Nephron (organoid): ENCODE measurements around the gene ABTB2.

ENCODE experiments used
- H3K27ac Mint-ChIP-seq, 3 experiments: 2 replicates each; pipeline ENCODE4 v1.8.0; 2020; ENCODE audit warnings: mixed read lengths in 3 of 3, mild to moderate bottlenecking in 2 of 3, moderate library complexity in 1 of 3
- H3K27me3 Mint-ChIP-seq: 2 replicates; pipeline ENCODE4 v1.8.0; 2021; ENCODE audit warnings: low read depth, mild to moderate bottlenecking, moderate library complexity, mixed read lengths
- H3K36me3 Mint-ChIP-seq: 2 replicates; pipeline ENCODE4 v1.8.0; 2020; ENCODE audit warnings: low read depth, mixed read lengths
- H3K4me1 Mint-ChIP-seq: 2 replicates; pipeline ENCODE4 v1.8.0; 2020; ENCODE audit warnings: mixed read lengths
- H3K4me3 Mint-ChIP-seq, 3 experiments: 2 replicates each; pipeline ENCODE4 v1.8.0; 2020; ENCODE audit warnings: mild to moderate bottlenecking in 3 of 3, mixed read lengths in 3 of 3, moderate library complexity in 2 of 3
- H3K9me3 Mint-ChIP-seq: 2 replicates; pipeline ENCODE4 v1.8.0; 2020; ENCODE audit warnings: mixed read lengths
- CTCF ChIP-seq, 3 experiments: fragments of 200-600 bp; sonication (generic); IDR thresholded peaks; one replicate each; pipeline ENCODE4 v1.5.0; 2021; ENCODE audit warnings: antibody characterized with exemption in 3 of 3; ENCODE audit not compliant: unreplicated experiment in 3 of 3

ABTB2 gene

GRCh38 chr11:34358728-34359547, 1.1 kb upstream of the ABTB2 start:
- Mint-ChIP-seq H3K4me1 (peaks cover 34% of the 10 kb centered on the region), H3K9me3 (no peaks in the 10 kb centered on the region), H3K36me3 (no peaks in the 10 kb centered on the region), H3K4me3 (peak overlapping the region; percentile 78 to 85 (median 85)), H3K27ac (peak overlapping the region in 2 of 3 experiments; percentile 70 to 82), H3K27me3 (peaks cover 39% of the 10 kb centered on the region)
- peak; percentile 95 to 98 (median 98) for TF ChIP-seq CTCF (IDR thresholded peaks at IDR 0.05; ENCODE audit: unreplicated experiment in 3 of 3)

- no peak for TF ChIP-seq CTCF (IDR thresholded peaks at IDR 0.05; ENCODE audit: unreplicated experiment in 3 of 3)
- peak overlapping the region; percentile 78 to 85 (median 85) for H3K4me3 Mint-ChIP-seq
- no peaks in the 10 kb centered on the region for H3K9me3 Mint-ChIP-seq
- peaks cover 41% of the 10 kb centered on the region for H3K27me3 Mint-ChIP-seq
- peaks cover 37% of the 10 kb centered on the region for H3K4me1 Mint-ChIP-seq
- no peaks in the 10 kb centered on the region for H3K36me3 Mint-ChIP-seq
- H3K27ac Mint-ChIP-seq: peak overlapping the region in 2 of 3 experiments; percentile 70 to 82
These were observed 483 bp upstream of the ABTB2 start for GRCh38 chr11:34358258-34358727.

- no peaks in the 10 kb centered on the region for H3K9me3 Mint-ChIP-seq
- H3K36me3 Mint-ChIP-seq: no peaks in the 10 kb centered on the region
- H3K4me3 Mint-ChIP-seq: peak overlapping the region; percentile 78 to 96 (median 87)
- peaks cover 36% of the 10 kb centered on the region for H3K27me3 Mint-ChIP-seq
- H3K4me1 Mint-ChIP-seq: peaks cover 41% of the 10 kb centered on the region
- H3K27ac Mint-ChIP-seq: no peak overlapping the region
- peak in 1 of 3 experiments; percentile 29 for TF ChIP-seq CTCF (IDR thresholded peaks at IDR 0.05; ENCODE audit: unreplicated experiment in 3 of 3)
These were observed 703 bp downstream of the ABTB2 start for GRCh38 chr11:34356913-34357700.

- no peak overlapping the region for H3K27ac Mint-ChIP-seq
- peak overlapping the region; percentile 78 to 96 (median 87) for H3K4me3 Mint-ChIP-seq
- H3K9me3 Mint-ChIP-seq: no peaks in the 10 kb centered on the region
- H3K27me3 Mint-ChIP-seq: peaks cover 32% of the 10 kb centered on the region
- H3K4me1 Mint-ChIP-seq: peaks cover 47% of the 10 kb centered on the region
- TF ChIP-seq CTCF (IDR thresholded peaks at IDR 0.05; ENCODE audit: unreplicated experiment in 3 of 3): no peak
- H3K36me3 Mint-ChIP-seq: no peaks in the 10 kb centered on the region
These were observed 1.3 kb downstream of the ABTB2 start for GRCh38 chr11:34356576-34356912.

- Mint-ChIP-seq H3K27me3 (peaks cover 30% of the 10 kb centered on the region), H3K9me3 (no peaks in the 10 kb centered on the region), H3K36me3 (no peaks in the 10 kb centered on the region), H3K4me3 (peak overlapping the region; percentile 78 to 96 (median 87)), H3K27ac (no peak overlapping the region), H3K4me1 (peaks cover 50% of the 10 kb centered on the region)
- TF ChIP-seq CTCF (IDR thresholded peaks at IDR 0.05; ENCODE audit: unreplicated experiment in 3 of 3): no peak
These were observed 1.7 kb downstream of the ABTB2 start for GRCh38 chr11:34356130-34356529.
